Activated T-helper 2 cell treated with anti-CD3 and anti-CD28 coated beads, Interferon-gamma antibody, Interleukin-2, Interleukin-4, amounts not matched to agents 10 μg/mL and 5 μg/mL and 100 μg/mL, durations not matched to agents 14 hours and 24 hours and 36 hours (primary cell): ENCODE data around the gene SLC9A8. TPM values are rescaled to one million over a fixed set of nuclear protein-coding genes. Genes with fewer than 3 reads are reported as not detected.
"Not testable (repeated sequence)": the region's sequence is repeated elsewhere in the genome, so short reads cannot be mapped to it uniquely, and the experiment has no call there.

Experiments used
- DNase-seq: peaks from one replicate; pipeline ENCODE4 v3.0.0; 2021; ENCODE audit warnings: low spot score
- H3K27ac Mint-ChIP-seq: one replicate; pipeline ENCODE4 v1.8.0; 2021; ENCODE audit warnings: mixed read lengths
- H3K27me3 Mint-ChIP-seq: one replicate; pipeline ENCODE4 v1.8.0; 2021; ENCODE audit warnings: low read depth, mixed read lengths
- H3K36me3 Mint-ChIP-seq: one replicate; pipeline ENCODE4 v1.8.0; 2021; ENCODE audit warnings: low read depth, mixed read lengths
- H3K4me1 Mint-ChIP-seq: one replicate; pipeline ENCODE4 v1.8.0; 2021; ENCODE audit warnings: low read depth, mixed read lengths
- H3K4me3 Mint-ChIP-seq: one replicate; pipeline ENCODE4 v1.8.0; 2021; ENCODE audit warnings: low read depth, mild to moderate bottlenecking, moderate library complexity, mixed read lengths
- H3K9me3 Mint-ChIP-seq: one replicate; pipeline ENCODE4 v1.8.0; 2021; ENCODE audit warnings: mixed read lengths
- intact Hi-C: fragments of 100-400 bp; cut with micrococcal nuclease; formaldehyde crosslinking; loops from one replicate; pipeline ENCODE4 v1.15.1; 2023
- total RNA-seq: library from RNA; stranded (reverse); gene quantifications from 2 replicates; pipeline ENCODE4 v1.2.3, GENCODE V29; 2022

The SLC9A8 gene
- total RNA-seq, 1 donor from 2014 or later: 18.7 TPM

GRCh38 chr20:49781676-49782075 lies 31.0 kb upstream of the SLC9A8 start:
- H3K36me3 Mint-ChIP-seq: no peaks in the 10 kb centered on the region
- peaks cover 29% of the 10 kb centered on the region for H3K4me1 Mint-ChIP-seq
- H3K4me3 Mint-ChIP-seq: no peak overlapping the region
- intact Hi-C loops: no loop called here
- H3K9me3 Mint-ChIP-seq: no peaks in the 10 kb centered on the region
- H3K27me3 Mint-ChIP-seq: no peaks in the 10 kb centered on the region
- H3K27ac Mint-ChIP-seq: no peak overlapping the region
- DNase-seq: no peak

GRCh38 chr20:49782439-49782838 lies 30.2 kb upstream of the SLC9A8 start:
- intact Hi-C loops, H3K27ac Mint-ChIP-seq, H3K4me3 Mint-ChIP-seq, H3K36me3 Mint-ChIP-seq, H3K27me3 Mint-ChIP-seq, DNase-seq, H3K9me3 Mint-ChIP-seq: not testable (repeated sequence)
- H3K4me1 Mint-ChIP-seq: peaks cover 27% of the 10 kb centered on the region

- peaks cover 27% of the 10 kb centered on the region for H3K4me1 Mint-ChIP-seq
- H3K4me3 Mint-ChIP-seq, H3K36me3 Mint-ChIP-seq, intact Hi-C loops, DNase-seq, H3K27ac Mint-ChIP-seq, H3K27me3 Mint-ChIP-seq, H3K9me3 Mint-ChIP-seq: not testable (repeated sequence)
Measured at GRCh38 chr20:49783021-49783995, 29.3 kb upstream of the SLC9A8 start.

- Mint-ChIP-seq H3K4me3 (no peak overlapping the region), H3K27ac (no peak overlapping the region), H3K4me1 (peaks cover 27% of the 10 kb centered on the region), H3K27me3 (no peaks in the 10 kb centered on the region), H3K36me3 (no peaks in the 10 kb centered on the region), H3K9me3 (no peaks in the 10 kb centered on the region)
- intact Hi-C loops: no loop called here
- DNase-seq: no peak
Measured at GRCh38 chr20:49784291-49784690, 28.3 kb upstream of the SLC9A8 start.

GRCh38 chr20:49785149-49785851 lies 27.3 kb upstream of the SLC9A8 start:
- no peak for DNase-seq
- Mint-ChIP-seq H3K4me3 (no peak overlapping the region), H3K4me1 (peaks cover 32% of the 10 kb centered on the region), H3K36me3 (no peaks in the 10 kb centered on the region), H3K9me3 (no peaks in the 10 kb centered on the region), H3K27ac (no peak overlapping the region), H3K27me3 (no peaks in the 10 kb centered on the region)
- intact Hi-C loops: no loop called here

- no peak overlapping the region for H3K4me3 Mint-ChIP-seq
- H3K4me1 Mint-ChIP-seq: peaks cover 34% of the 10 kb centered on the region
- H3K36me3 Mint-ChIP-seq: no peaks in the 10 kb centered on the region
- intact Hi-C loops: no loop called here
- H3K9me3 Mint-ChIP-seq: no peaks in the 10 kb centered on the region
- H3K27ac Mint-ChIP-seq: no peak overlapping the region
- DNase-seq: no peak
- H3K27me3 Mint-ChIP-seq: no peaks in the 10 kb centered on the region
Measured at GRCh38 chr20:49785852-49786175, 26.8 kb upstream of the SLC9A8 start.

- Mint-ChIP-seq H3K27ac (no peak overlapping the region), H3K9me3 (no peaks in the 10 kb centered on the region)
- intact Hi-C loops: no loop called here
Measured at GRCh38 chr20:49786196-49786595, 26.4 kb upstream of the SLC9A8 start.

GRCh38 chr20:49786668-49787370 lies 25.8 kb upstream of the SLC9A8 start:
- no peaks in the 10 kb centered on the region for H3K36me3 Mint-ChIP-seq

More at GRCh38 chr20:49786196-49786595, 26.4 kb upstream of the SLC9A8 start:
- DNase-seq: no peak
- H3K36me3 Mint-ChIP-seq: no peaks in the 10 kb centered on the region
- no peak overlapping the region for H3K4me3 Mint-ChIP-seq
- no peaks in the 10 kb centered on the region for H3K27me3 Mint-ChIP-seq
- peaks cover 36% of the 10 kb centered on the region for H3K4me1 Mint-ChIP-seq

GRCh38 chr20:49787371-49788357 lies 25.0 kb upstream of the SLC9A8 start:
- no peaks in the 10 kb centered on the region for H3K27me3 Mint-ChIP-seq
- H3K9me3 Mint-ChIP-seq: no peaks in the 10 kb centered on the region
- DNase-seq: no peak
- no peak overlapping the region for H3K27ac Mint-ChIP-seq
- no peak overlapping the region for H3K4me3 Mint-ChIP-seq
- intact Hi-C loops: no loop called here
- H3K36me3 Mint-ChIP-seq: no peaks in the 10 kb centered on the region
- H3K4me1 Mint-ChIP-seq: peaks cover 30% of the 10 kb centered on the region

More at GRCh38 chr20:49786668-49787370, 25.8 kb upstream of the SLC9A8 start:
- Mint-ChIP-seq H3K4me3 (no peak overlapping the region), H3K4me1 (peaks cover 34% of the 10 kb centered on the region), H3K27me3 (no peaks in the 10 kb centered on the region), H3K27ac (no peak overlapping the region), H3K9me3 (no peaks in the 10 kb centered on the region)
- no peak for DNase-seq
- intact Hi-C loops: no loop called here

- H3K4me1 Mint-ChIP-seq: peaks cover 40% of the 10 kb centered on the region
- H3K27me3 Mint-ChIP-seq: no peaks in the 10 kb centered on the region
- no peaks in the 10 kb centered on the region for H3K36me3 Mint-ChIP-seq
- no peak overlapping the region for H3K4me3 Mint-ChIP-seq
- intact Hi-C loops: no loop called here
- no peak for DNase-seq
- no peaks in the 10 kb centered on the region for H3K9me3 Mint-ChIP-seq
- no peak overlapping the region for H3K27ac Mint-ChIP-seq
Measured at GRCh38 chr20:49790077-49790798, 22.4 kb upstream of the SLC9A8 start.

GRCh38 chr20:49791165-49791564 lies 21.5 kb upstream of the SLC9A8 start:
- Mint-ChIP-seq H3K27me3 (no peaks in the 10 kb centered on the region), H3K4me3 (no peak overlapping the region), H3K9me3 (no peaks in the 10 kb centered on the region), H3K4me1 (peaks cover 32% of the 10 kb centered on the region), H3K36me3 (no peaks in the 10 kb centered on the region), H3K27ac (no peak overlapping the region)
- intact Hi-C loops: no loop called here
- no peak for DNase-seq
